Memory B cell (primary cell): Measurements from ENCODE around the gene GBP3.
A peak's percentile ranks its signal among the peaks of the same experiment; 100 is the strongest.
"Not testable (repeated sequence)": the region's sequence is repeated elsewhere in the genome, so short reads cannot be mapped to it uniquely, and the experiment has no call there.

Source experiments
- ATAC-seq: fragments of 150-1000 bp; cut with Tn5 transposase; 2 replicates; pipeline ENCODE4 v1.10.0; 2021; ENCODE audit warnings: low read depth, mild to moderate bottlenecking, moderate library complexity
- DNase-seq, 2 donors: peaks; one replicate each; pipeline ENCODE4 v3.0.0; 2022; ENCODE audit warnings: low spot score in 2 of 2
- H3K27ac Mint-ChIP-seq: one replicate; pipeline ENCODE4 v1.8.0; 2022; ENCODE audit warnings: mild to moderate bottlenecking, moderate library complexity, mixed read lengths
- H3K27me3 Mint-ChIP-seq: one replicate; pipeline ENCODE4 v1.8.0; 2022; ENCODE audit warnings: mixed read lengths
- H3K36me3 Mint-ChIP-seq: one replicate; pipeline ENCODE4 v1.8.0; 2022; ENCODE audit warnings: mild to moderate bottlenecking, mixed read lengths
- H3K4me1 Mint-ChIP-seq: one replicate; pipeline ENCODE4 v1.8.0; 2022; ENCODE audit warnings: mixed read lengths
- H3K4me3 Mint-ChIP-seq: one replicate; pipeline ENCODE4 v1.8.0; 2022; ENCODE audit warnings: mild to moderate bottlenecking, moderate library complexity, mixed read lengths
- H3K9me3 Mint-ChIP-seq: one replicate; pipeline ENCODE4 v1.8.0; 2022; ENCODE audit warnings: mixed read lengths

GBP3 gene, protein sequence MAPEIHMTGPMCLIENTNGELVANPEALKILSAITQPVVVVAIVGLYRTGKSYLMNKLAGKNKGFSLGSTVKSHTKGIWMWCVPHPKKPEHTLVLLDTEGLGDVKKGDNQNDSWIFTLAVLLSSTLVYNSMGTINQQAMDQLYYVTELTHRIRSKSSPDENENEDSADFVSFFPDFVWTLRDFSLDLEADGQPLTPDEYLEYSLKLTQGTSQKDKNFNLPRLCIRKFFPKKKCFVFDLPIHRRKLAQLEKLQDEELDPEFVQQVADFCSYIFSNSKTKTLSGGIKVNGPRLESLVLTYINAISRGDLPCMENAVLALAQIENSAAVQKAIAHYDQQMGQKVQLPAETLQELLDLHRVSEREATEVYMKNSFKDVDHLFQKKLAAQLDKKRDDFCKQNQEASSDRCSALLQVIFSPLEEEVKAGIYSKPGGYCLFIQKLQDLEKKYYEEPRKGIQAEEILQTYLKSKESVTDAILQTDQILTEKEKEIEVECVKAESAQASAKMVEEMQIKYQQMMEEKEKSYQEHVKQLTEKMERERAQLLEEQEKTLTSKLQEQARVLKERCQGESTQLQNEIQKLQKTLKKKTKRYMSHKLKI

DNA sequence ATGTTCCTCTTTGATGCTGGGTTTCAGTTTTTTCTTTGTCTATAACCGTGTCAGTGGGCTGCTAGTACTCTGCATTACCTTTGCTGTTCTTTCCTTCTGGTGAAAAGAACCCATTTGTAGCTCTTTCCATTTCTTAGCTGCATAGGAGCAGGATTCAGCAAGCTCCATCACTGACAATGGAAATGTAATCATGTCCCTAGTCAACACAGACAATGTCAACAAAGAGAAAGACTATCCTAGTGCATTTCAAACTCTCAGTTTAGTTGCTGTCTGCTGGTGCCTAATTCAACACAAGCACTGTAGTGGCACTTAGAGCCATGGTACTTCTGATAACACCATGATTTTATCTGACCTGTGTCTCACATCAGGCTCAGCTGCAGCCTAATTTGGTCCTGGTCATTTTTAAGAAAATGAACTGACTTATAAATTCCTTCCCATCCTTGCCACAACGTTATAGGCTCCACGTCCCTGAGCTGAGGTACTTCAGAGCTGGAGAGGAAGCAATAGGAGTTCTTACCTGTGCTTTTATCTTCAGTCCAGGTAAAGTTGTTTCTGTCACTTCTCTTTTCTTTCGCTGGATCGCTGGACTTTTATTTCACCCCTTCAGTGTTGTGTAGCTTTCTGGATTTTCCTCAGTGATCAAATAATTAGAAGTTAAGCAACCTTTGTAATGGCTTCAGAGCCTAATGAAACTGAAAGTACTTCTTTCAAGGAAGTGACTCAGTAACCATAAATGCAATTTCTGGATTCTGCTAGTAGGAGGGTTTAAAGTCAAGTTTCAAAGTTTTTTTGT, at the start of gene GBP3:
TSS of gene GBP3 (minus strand) at position 700 of the 793 bp plus-strand sequence. CDS start 2,145 bp downstream, outside the sequence.
- ATAC-seq (peak; percentile 77), DNase-seq (peak; percentile 6 to 15)
- peak within 1 kb of the TSS; percentile 87 for H3K4me3 Mint-ChIP-seq
- H3K4me1 Mint-ChIP-seq, result peaks cover 17% of the 10 kb centered on the region
- peak within 1 kb of the TSS; percentile 82 for H3K27ac Mint-ChIP-seq
- no peaks in the 10 kb centered on the region for H3K27me3 Mint-ChIP-seq
- H3K36me3 Mint-ChIP-seq, result peaks cover 20% of the 10 kb centered on the region
- peaks cover 5% of the 10 kb centered on the region for H3K9me3 Mint-ChIP-seq

DNA sequence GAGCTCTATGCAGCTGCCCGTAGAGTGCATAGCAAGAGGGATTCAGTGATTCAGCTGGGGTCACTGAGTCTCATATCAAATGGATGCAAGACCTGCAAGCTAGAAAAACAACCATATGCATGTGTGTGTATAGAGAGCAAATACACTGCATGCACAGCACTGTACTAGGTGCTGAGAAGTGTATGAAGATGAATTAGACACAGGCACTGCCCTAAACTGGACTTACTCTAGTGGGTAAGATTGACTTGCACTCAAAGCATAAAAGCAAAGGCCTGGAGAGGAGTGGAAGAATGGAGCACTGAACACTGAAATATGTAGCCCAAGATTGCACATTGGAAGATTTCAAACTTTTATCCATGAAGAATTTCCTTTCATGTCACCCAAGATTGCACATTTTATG, 47.8 kb upstream of the GBP3 start:
- H3K9me3 Mint-ChIP-seq, result peaks cover 13% of the 10 kb centered on the region
- no peak for ATAC-seq
- no peaks in the 10 kb centered on the region for H3K27me3 Mint-ChIP-seq
- H3K27ac Mint-ChIP-seq, result no peak overlapping the region
- no peak for DNase-seq
- H3K36me3 Mint-ChIP-seq, result peaks cover 13% of the 10 kb centered on the region
- no peak overlapping the region for H3K4me3 Mint-ChIP-seq
- H3K4me1 Mint-ChIP-seq, result peaks cover 6% of the 10 kb centered on the region

DNA sequence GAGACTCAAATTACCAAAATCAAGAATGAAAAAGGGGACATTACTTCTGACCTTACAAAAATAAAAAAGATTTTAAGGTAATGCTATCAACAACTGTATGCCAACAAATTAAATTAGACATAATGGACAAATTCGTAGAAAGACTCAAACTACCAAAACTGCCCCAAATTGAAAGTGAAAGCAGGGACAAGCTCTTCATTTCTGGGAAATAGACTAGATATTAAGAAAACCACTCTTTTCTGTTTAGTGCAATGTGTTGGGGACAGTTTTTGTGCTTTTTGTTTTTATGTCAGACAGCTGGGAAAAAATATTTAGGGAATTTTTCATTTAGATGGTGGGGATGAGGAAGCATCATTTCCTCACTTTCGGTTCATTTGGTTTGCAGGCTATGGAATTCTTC, 47.3 kb upstream of the GBP3 start:
- DNase-seq (no peak), ATAC-seq (no peak)
- peaks cover 12% of the 10 kb centered on the region for H3K9me3 Mint-ChIP-seq
- H3K36me3 Mint-ChIP-seq, result peaks cover 13% of the 10 kb centered on the region
- H3K4me1 Mint-ChIP-seq, result peaks cover 8% of the 10 kb centered on the region
- H3K27ac Mint-ChIP-seq, result peak overlapping the region; percentile 52
- no peaks in the 10 kb centered on the region for H3K27me3 Mint-ChIP-seq
- peak overlapping the region; percentile 77 for H3K4me3 Mint-ChIP-seq

DNA sequence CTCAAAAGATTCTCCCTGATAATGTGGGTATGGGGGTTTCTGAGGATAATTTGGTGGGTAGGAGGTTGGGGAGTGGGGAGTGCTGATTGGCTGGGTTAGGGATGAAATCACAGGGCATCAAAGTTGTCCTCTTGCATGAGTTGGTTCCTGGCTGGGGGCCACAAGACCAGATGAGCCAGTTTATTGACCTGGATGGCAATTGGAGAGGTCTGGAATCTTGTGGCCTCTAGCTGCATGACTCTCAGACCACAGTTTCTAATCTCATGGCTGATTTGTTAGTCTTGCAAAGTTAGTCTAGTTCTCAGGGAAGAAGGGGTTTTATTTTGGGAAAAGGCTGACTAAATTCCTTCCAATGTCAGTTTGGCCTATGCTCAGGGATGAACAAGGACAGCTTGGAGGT, 45.6 kb upstream of the GBP3 start:
- H3K27ac Mint-ChIP-seq, result no peak overlapping the region
- no peak for DNase-seq
- no peak overlapping the region for H3K4me3 Mint-ChIP-seq
- H3K9me3 Mint-ChIP-seq, result peaks cover 1% of the 10 kb centered on the region
- no peak for ATAC-seq
- H3K4me1 Mint-ChIP-seq, result peaks cover 21% of the 10 kb centered on the region
- H3K27me3 Mint-ChIP-seq, result no peaks in the 10 kb centered on the region
- H3K36me3 Mint-ChIP-seq, result peaks cover 5% of the 10 kb centered on the region

DNA sequence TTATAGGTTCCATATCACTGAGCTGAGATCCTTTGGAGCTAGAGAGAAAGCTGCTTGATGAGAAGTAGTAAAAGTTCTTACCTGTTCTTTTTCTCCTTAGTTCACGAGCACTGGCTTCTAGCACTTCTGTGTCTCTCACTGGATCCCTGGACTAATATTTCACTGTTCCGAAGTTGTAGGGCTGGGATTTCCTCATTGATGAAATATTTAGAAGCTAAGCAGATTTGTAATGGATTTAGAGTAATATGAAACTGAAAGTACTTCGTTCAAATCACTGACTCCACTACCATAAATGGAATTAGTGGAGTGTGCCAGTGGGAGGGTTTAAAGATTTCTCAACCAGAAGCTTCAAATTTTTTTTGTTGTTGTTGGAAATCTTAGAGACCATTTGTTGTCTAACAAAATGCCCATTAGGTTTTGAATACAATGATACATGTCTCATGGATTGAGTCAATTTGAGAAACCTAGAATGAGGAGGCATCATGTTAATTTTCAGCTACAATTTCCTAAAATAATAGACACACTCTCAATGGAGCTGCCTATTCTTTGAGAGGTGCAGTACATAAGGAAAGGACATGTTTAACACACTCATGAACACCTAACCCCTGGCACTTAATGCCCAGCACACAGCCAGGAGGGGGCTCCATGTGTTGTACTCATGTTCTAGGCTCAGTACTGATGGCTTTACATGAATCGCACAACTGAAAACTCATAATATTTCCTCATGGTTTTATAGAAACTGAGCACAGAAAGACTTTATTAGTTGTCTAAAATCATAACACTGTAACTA, 42.6 kb upstream of the GBP3 start, which contains the start of gene GBP1:
TSS of gene GBP1 (minus strand) at position 130 of the 790 bp plus-strand sequence. CDS start 1,974 bp downstream, outside the sequence.
- Mint-ChIP-seq H3K9me3 (no peaks in the 10 kb centered on the region), H3K27me3 (no peaks in the 10 kb centered on the region), H3K36me3 (peaks cover 11% of the 10 kb centered on the region), H3K27ac (peak within 1 kb of the TSS; percentile 95), H3K4me1 (peaks cover 26% of the 10 kb centered on the region), H3K4me3 (peak within 1 kb of the TSS; percentile 95)
- peak; percentile 79 for ATAC-seq
- DNase-seq, result no peak

DNA sequence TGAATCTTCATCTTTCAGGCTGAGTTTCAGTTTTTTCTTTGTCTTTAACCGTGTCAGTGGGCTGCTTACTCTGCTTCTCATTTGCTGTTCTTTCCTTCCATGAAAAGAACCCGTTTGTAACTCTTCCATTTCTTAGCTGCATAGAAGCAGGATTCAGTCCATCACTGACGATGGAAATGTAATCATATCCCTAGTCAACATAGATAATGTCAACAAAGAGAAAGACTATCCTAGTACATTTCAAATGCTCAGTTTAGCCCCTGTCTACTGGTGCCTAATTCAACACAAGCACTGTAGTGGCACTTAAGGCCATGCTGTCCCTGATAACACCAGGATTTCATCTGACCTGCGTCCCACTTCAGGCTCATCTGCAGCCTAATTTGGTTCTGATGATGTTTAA, 42.0 kb upstream of the GBP3 start:
- Mint-ChIP-seq H3K4me3 (peak overlapping the region; percentile 95), H3K27ac (peak overlapping the region; percentile 95), H3K36me3 (peaks cover 12% of the 10 kb centered on the region), H3K27me3 (no peaks in the 10 kb centered on the region), H3K4me1 (peaks cover 23% of the 10 kb centered on the region), H3K9me3 (no peaks in the 10 kb centered on the region)
- ATAC-seq (peak; percentile 62), DNase-seq (no peak)

DNA sequence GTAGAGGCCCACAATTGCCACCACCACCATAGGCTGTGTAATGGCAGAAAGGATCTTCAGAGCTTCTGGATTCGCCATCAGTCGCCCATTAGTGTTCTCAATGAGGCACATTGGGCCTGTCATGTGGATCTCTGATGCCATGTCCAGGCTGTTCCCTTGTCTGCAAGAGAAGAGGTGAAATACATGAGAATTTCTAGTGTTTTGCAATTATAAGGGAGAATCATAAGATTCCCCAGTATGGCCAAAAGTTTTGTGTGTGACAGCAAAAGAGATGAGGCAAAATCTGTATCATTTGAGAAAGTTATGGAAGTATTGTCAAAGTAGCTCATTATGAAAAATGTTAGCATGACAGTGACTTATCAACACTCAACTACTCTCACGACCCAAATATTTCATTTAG, 40.4 kb upstream of the GBP3 start:
- DNase-seq (no peak), ATAC-seq (no peak)
- Mint-ChIP-seq H3K27me3 (no peaks in the 10 kb centered on the region), H3K9me3 (no peaks in the 10 kb centered on the region), H3K36me3 (peaks cover 20% of the 10 kb centered on the region), H3K27ac (no peak overlapping the region), H3K4me1 (peaks cover 23% of the 10 kb centered on the region), H3K4me3 (no peak overlapping the region)

DNA sequence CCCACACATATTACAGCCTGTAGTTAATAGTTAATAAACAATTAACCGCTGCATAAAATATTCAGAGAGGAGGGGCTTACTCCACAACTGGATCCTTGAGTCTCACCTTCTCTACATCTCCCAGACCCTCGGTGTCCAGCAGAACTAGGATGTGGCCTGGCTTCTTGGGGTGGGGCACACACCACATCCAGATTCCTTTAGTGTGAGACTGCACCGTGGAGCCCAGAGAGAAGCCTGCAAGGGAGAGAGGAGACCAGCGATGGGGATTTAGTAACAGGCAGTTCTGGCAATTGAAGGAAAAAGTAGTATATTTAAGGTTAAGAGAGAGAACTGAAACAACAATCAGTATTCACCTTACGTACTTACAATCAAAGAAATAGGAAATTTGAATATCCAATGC, 37.4 kb upstream of the GBP3 start:
- H3K9me3 Mint-ChIP-seq, result no peaks in the 10 kb centered on the region
- ATAC-seq (no peak), DNase-seq (no peak)
- H3K36me3 Mint-ChIP-seq, result peaks cover 32% of the 10 kb centered on the region
- no peaks in the 10 kb centered on the region for H3K27me3 Mint-ChIP-seq
- H3K4me1 Mint-ChIP-seq, result peaks cover 23% of the 10 kb centered on the region
- H3K27ac Mint-ChIP-seq, result no peak overlapping the region
- H3K4me3 Mint-ChIP-seq, result no peak overlapping the region

DNA sequence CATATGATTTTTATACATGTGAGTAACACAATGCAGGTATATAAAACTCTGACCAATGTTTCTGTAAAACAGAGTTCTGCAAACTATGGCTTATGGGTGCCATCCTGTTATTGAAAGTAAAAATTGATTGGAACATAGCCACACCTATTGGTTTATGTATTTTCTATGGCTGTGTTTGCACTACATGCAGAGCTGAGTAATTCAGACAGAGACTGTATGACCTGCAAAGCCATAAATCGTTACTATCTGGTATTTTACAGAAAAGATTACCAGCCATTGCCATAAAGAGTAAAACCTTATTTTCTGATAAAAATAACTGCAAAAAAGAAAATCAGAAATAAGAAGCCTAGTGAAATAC, 29.3 kb upstream of the GBP3 start:
- no peak for ATAC-seq
- H3K27me3 Mint-ChIP-seq, result no peaks in the 10 kb centered on the region
- no peak overlapping the region for H3K27ac Mint-ChIP-seq
- H3K4me1 Mint-ChIP-seq, result no peaks in the 10 kb centered on the region
- H3K36me3 Mint-ChIP-seq, result peaks cover 22% of the 10 kb centered on the region
- DNase-seq, result no peak
- no peaks in the 10 kb centered on the region for H3K9me3 Mint-ChIP-seq
- no peak overlapping the region for H3K4me3 Mint-ChIP-seq

DNA sequence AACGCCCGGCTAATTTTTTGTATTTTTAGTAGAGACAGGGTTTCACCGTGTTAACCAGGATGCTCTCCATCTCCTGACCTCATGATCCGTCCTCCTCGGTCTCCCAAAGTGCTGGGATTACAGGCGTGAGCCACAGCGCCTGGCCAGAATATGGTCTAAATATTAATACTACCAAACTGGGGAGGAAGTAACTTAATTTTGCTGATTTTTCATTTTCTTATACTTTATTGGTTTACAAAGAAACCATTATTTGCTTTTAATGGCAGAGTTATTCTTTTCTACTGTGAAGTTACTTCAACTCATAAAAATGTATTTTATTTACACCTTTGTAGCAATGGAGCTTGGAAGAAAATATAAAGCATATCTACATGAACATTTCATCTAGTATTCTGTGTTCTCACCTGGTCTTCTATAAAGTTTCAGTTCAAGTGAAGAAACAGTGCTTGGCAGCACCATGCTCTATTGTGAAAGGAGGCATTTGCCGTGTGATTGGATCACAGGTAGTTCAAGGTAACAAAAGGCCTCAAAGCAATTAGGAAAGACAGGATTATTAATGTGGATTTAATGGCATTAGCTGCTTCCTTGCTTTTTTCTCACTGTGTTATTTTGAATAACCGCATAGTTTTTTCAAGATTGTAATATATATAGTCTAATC, 28.8 kb upstream of the GBP3 start:
- ATAC-seq, result no peak
- Mint-ChIP-seq H3K27ac (no peak overlapping the region), H3K36me3 (peaks cover 19% of the 10 kb centered on the region)

DNA sequence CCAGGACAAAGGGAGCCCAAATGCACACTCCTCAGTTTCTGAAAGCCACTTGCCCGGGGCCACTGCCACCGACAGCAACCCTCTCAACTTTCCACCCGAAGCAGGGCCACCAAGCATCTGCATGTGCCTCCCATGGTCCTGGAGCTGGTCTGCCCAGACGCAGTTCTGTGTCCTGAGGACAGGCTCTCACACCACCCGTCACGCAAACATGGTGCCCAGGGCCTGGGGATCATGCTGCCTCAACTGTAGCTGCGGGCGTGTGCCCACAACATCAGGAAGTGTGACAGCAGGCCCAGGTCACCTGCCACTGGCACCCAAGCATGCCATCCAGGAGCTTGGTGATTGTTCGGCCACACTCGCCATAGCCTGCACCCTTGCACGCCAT, 28.0 kb upstream of the GBP3 start:
- no peaks in the 10 kb centered on the region for H3K4me1 Mint-ChIP-seq
- H3K4me3 Mint-ChIP-seq, result no peak overlapping the region
- no peak for DNase-seq
- no peaks in the 10 kb centered on the region for H3K9me3 Mint-ChIP-seq
- H3K27me3 Mint-ChIP-seq, result no peaks in the 10 kb centered on the region
- H3K36me3 Mint-ChIP-seq, result peaks cover 16% of the 10 kb centered on the region
- no peak overlapping the region for H3K27ac Mint-ChIP-seq
- no peak for ATAC-seq

More for the DNA sequence above, 28.8 kb upstream of the GBP3 start:
- no peak overlapping the region for H3K4me3 Mint-ChIP-seq
- H3K9me3 Mint-ChIP-seq, result no peaks in the 10 kb centered on the region
- H3K4me1 Mint-ChIP-seq, result no peaks in the 10 kb centered on the region
- H3K27me3 Mint-ChIP-seq, result no peaks in the 10 kb centered on the region
- no peak for DNase-seq

DNA sequence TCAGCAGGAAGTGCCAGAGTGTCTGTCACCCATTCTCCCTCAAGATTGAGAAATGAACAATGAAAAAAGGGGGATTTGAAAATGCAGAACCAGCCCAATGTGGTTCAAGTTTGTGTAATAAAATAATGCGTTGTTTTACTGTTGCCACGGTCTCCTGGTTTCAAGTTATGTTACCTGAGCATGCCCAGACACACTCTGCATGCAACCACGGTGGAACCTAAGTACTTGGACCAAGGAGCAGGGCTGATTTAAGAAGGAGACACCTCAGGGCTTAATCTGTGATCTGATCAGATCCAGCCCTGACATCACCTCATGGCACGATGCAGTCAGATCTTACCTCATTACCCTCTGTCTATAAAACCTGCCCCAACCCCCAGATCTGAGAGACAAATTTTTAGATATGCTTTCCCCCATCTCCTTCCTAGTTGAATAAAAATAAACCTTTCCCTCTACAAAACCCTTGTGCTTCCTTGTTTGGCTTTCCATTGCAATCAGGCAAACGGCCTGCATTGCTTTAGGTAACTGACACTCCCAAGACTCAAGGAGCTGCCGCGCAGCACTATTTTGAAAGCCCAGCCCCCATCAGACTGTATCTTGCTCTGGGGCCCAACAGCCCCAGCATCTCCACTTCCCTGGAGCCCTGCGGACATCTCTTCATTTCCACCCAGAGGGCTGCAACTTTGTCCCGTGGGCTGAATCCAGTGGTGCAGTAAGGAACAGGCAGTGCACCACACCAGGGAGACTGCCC, 27.4 kb upstream of the GBP3 start:
- not testable (repeated sequence) for ATAC-seq, H3K27me3 Mint-ChIP-seq, H3K9me3 Mint-ChIP-seq, H3K27ac Mint-ChIP-seq, H3K4me1 Mint-ChIP-seq, DNase-seq, H3K4me3 Mint-ChIP-seq
- peaks cover 16% of the 10 kb centered on the region for H3K36me3 Mint-ChIP-seq

DNA sequence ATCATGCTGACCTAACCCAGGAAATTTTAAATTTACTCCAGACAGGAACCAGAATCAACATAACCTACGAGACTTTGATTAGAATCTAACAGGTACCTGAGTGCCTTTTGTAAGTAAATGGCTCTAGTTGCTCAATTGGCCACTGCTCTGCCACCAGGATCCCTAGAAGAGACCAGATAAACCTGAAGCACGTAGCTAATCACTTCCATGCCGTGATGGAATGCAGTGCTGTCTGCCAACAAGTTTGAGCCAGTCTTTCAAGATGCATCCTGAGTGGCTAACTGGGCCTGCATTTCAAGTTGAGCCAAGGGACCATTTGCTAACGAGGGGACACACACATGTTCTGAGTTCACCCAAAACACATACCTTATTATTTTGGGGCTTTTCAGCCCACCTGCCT, 26.5 kb upstream of the GBP3 start:
- H3K27ac Mint-ChIP-seq, H3K9me3 Mint-ChIP-seq, DNase-seq, H3K4me1 Mint-ChIP-seq, H3K4me3 Mint-ChIP-seq, ATAC-seq, H3K27me3 Mint-ChIP-seq: not testable (repeated sequence)
- H3K36me3 Mint-ChIP-seq, result peaks cover 14% of the 10 kb centered on the region
